Panc1 (cell line): ENCODE data around the gene ZMYND15. TPM values are rescaled to one million over a fixed set of nuclear protein-coding genes. Genes with fewer than 3 reads are reported as not detected.
"Not testable (repeated sequence)": the region's sequence is repeated elsewhere in the genome, so short reads cannot be mapped to it uniquely, and the experiment has no call there.

Experiments
- ATAC-seq: fragments of 200-7000 bp; cut with Tn5 transposase; 2 replicates; pipeline ENCODE4 v1.9.1; 2020; ENCODE audit warnings: mild to moderate bottlenecking, moderate library complexity
- BruUV-seq: library from RNA; stranded (reverse); fragments of 400-500 nt; replicated peaks from 2 replicates; lab custom pipeline; 2021; lab: Mats Ljungman, UMichigan
- CTCF ChIA-PET: fragments of 300-600 bp; sonication (Branson Sonifier 250); formaldehyde crosslinking; loops from one replicate; lab custom pipeline; 2022; ENCODE audit warnings: antibody characterized with exemption; lab: Charles Lee
- POLR2A ChIA-PET: fragments of 300-600 bp; sonication (Branson Sonifier 250); formaldehyde crosslinking; loops from one replicate; lab custom pipeline; 2022; ENCODE audit warnings: antibody characterized with exemption; lab: Charles Lee
- DNase-seq: peaks from one replicate; pipeline ENCODE4 v3.0.0-alpha.2; 2010; ENCODE audit warnings: low read depth, low spot score
- H3K27ac ChIP-seq: 2 replicates; pipeline ENCODE4 v1.5.1; 2011; ENCODE audit warnings: mild to moderate bottlenecking, low read length, inconsistent platforms
- H3K27me3 ChIP-seq: fragments of 200-500 bp; sonication (Bioruptor generic); 2 replicates; pipeline ENCODE4 v1.6.0; 2014; ENCODE audit warnings: low read length, inconsistent platforms; ENCODE audit not compliant: control insufficient read depth, insufficient read depth
- H3K36me3 ChIP-seq: fragments of 200-500 bp; sonication (Bioruptor generic); 2 replicates; pipeline ENCODE4 v1.5.1; 2014; ENCODE audit warnings: inconsistent platforms, mild to moderate bottlenecking, low read length, moderate library complexity; ENCODE audit not compliant: control insufficient read depth, insufficient read depth
- H3K4me1 ChIP-seq: 2 replicates; pipeline ENCODE4 v1.5.1; 2011; ENCODE audit warnings: inconsistent platforms, mild to moderate bottlenecking, low read length, moderate library complexity; ENCODE audit not compliant: control insufficient read depth, insufficient read depth
- H3K4me3 ChIP-seq, 2 experiments: 2 replicates each; pipeline ENCODE4 v1.5.1; 2011 to 2012; ENCODE audit warnings: low read depth in 2 of 2, low read length in 2 of 2, mild to moderate bottlenecking in 2 of 2, inconsistent platforms in 1 of 2, moderate library complexity in 1 of 2
- H3K9me3 ChIP-seq: fragments of 200-500 bp; sonication (Bioruptor generic); 2 replicates; pipeline ENCODE4 v1.5.1; 2014; ENCODE audit warnings: low read depth, mild to moderate bottlenecking, inconsistent platforms, low read length, moderate library complexity; ENCODE audit not compliant: control insufficient read depth, insufficient read depth
- POLR2AphosphoS5 ChIP-seq: IDR thresholded peaks from 2 replicates; pipeline ENCODE4 v1.6.1; 2012; ENCODE audit warnings: mild to moderate bottlenecking, low read depth, low read length, moderate library complexity
- SIN3A ChIP-seq: IDR thresholded peaks from 2 replicates; pipeline ENCODE4 v1.6.1; 2012; ENCODE audit warnings: low read depth, mild to moderate bottlenecking, low read length, moderate library complexity, borderline replicate concordance; ENCODE audit not compliant: insufficient read depth
- TCF7L2 ChIP-seq: IDR thresholded peaks from 2 replicates; pipeline ENCODE4 v1.6.1; 2011; ENCODE audit warnings: mild to moderate bottlenecking, low read depth, low read length, inconsistent platforms
- in situ Hi-C: cut with HindIII; loops from 2 replicates; pipeline ENCODE4 v1.10.0; 2016; ENCODE audit warnings: low sequenced_read_pairs, low pct_unique_long_range_greater_than_20kb
- intact Hi-C: fragments of 100-400 bp; cut with micrococcal nuclease; formaldehyde crosslinking; loops from one replicate; pipeline ENCODE4 v1.10.0; 2022; ENCODE audit not compliant: unreplicated experiment
- total RNA-seq: library from RNA; stranded (reverse); gene quantifications from one replicate; pipeline ENCODE4 v1.2.1, GENCODE V29; 2021; ENCODE audit not compliant: unreplicated experiment
- TF ChIP-seq, protein P1 (sequence below), 2 experiments: IDR thresholded peaks; 2 replicates each; pipeline ENCODE4 v1.6.1; 2011 to 2012; ENCODE audit warnings: low read depth in 2 of 2, control low read depth in 1 of 2, low read length in 1 of 2, mild to moderate bottlenecking in 1 of 2, moderate library complexity in 1 of 2; ENCODE audit not compliant: insufficient read depth in 1 of 2
- TF ChIP-seq, protein P2 (sequence below): fragments of 450-650 bp; IDR thresholded peaks from 2 replicates; pipeline ENCODE4 v1.5.1; 2017; ENCODE audit warnings: mild to moderate bottlenecking

ZMYND15 gene
- total RNA-seq, 1 experiment from 2014 or later, result 0.28 TPM

DNA sequence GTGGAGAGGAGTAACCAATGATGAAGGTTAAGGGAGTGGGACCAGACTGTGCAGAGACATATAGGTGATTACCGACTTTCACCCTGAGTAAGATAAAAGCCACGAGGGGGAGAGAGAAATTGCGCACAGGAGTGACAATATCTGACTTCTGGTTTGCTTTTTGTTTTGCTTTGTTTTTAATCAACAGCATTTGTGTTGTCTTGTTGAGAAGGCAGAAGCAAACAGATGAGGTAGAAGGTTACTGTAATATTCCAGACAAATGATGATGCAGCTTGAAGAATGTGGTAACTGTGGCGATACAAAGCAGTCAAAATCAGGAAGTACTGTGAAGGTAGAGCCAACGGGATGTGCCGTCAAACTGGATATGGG, 43.2 kb upstream of the ZMYND15 start:
- no TSS peak for BruUV-seq
- DNase-seq (no peak), ATAC-seq (no peak)
- peaks cover 1% of the 10 kb centered on the region; the same call in 1 of the 2 replicates for H3K4me1 ChIP-seq
- POLR2A ChIA-PET, result no interaction called here
- TF ChIP-seq, protein P1, sequence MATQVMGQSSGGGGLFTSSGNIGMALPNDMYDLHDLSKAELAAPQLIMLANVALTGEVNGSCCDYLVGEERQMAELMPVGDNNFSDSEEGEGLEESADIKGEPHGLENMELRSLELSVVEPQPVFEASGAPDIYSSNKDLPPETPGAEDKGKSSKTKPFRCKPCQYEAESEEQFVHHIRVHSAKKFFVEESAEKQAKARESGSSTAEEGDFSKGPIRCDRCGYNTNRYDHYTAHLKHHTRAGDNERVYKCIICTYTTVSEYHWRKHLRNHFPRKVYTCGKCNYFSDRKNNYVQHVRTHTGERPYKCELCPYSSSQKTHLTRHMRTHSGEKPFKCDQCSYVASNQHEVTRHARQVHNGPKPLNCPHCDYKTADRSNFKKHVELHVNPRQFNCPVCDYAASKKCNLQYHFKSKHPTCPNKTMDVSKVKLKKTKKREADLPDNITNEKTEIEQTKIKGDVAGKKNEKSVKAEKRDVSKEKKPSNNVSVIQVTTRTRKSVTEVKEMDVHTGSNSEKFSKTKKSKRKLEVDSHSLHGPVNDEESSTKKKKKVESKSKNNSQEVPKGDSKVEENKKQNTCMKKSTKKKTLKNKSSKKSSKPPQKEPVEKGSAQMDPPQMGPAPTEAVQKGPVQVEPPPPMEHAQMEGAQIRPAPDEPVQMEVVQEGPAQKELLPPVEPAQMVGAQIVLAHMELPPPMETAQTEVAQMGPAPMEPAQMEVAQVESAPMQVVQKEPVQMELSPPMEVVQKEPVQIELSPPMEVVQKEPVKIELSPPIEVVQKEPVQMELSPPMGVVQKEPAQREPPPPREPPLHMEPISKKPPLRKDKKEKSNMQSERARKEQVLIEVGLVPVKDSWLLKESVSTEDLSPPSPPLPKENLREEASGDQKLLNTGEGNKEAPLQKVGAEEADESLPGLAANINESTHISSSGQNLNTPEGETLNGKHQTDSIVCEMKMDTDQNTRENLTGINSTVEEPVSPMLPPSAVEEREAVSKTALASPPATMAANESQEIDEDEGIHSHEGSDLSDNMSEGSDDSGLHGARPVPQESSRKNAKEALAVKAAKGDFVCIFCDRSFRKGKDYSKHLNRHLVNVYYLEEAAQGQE (IDR thresholded peaks at IDR 0.05; ENCODE audit: insufficient read depth in 1 of 2, low read depth in 2 of 2, low read length in 1 of 2), result no peak
- TF ChIP-seq SIN3A (no peak), POLR2AphosphoS5 (no peak), TCF7L2 (no peak)
- TF ChIP-seq, protein P2, sequence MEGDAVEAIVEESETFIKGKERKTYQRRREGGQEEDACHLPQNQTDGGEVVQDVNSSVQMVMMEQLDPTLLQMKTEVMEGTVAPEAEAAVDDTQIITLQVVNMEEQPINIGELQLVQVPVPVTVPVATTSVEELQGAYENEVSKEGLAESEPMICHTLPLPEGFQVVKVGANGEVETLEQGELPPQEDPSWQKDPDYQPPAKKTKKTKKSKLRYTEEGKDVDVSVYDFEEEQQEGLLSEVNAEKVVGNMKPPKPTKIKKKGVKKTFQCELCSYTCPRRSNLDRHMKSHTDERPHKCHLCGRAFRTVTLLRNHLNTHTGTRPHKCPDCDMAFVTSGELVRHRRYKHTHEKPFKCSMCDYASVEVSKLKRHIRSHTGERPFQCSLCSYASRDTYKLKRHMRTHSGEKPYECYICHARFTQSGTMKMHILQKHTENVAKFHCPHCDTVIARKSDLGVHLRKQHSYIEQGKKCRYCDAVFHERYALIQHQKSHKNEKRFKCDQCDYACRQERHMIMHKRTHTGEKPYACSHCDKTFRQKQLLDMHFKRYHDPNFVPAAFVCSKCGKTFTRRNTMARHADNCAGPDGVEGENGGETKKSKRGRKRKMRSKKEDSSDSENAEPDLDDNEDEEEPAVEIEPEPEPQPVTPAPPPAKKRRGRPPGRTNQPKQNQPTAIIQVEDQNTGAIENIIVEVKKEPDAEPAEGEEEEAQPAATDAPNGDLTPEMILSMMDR, result no peak
- H3K9me3 ChIP-seq, result no peaks in the 10 kb centered on the region
- no peaks in the 10 kb centered on the region for H3K36me3 ChIP-seq
- H3K4me3 ChIP-seq, result no peak overlapping the region
- no peak overlapping the region for H3K27ac ChIP-seq
- CTCF ChIA-PET, result no interaction called here
- in situ Hi-C loops, result no loop called here
- intact Hi-C loops, result no loop called here
- no peaks in the 10 kb centered on the region for H3K27me3 ChIP-seq

DNA sequence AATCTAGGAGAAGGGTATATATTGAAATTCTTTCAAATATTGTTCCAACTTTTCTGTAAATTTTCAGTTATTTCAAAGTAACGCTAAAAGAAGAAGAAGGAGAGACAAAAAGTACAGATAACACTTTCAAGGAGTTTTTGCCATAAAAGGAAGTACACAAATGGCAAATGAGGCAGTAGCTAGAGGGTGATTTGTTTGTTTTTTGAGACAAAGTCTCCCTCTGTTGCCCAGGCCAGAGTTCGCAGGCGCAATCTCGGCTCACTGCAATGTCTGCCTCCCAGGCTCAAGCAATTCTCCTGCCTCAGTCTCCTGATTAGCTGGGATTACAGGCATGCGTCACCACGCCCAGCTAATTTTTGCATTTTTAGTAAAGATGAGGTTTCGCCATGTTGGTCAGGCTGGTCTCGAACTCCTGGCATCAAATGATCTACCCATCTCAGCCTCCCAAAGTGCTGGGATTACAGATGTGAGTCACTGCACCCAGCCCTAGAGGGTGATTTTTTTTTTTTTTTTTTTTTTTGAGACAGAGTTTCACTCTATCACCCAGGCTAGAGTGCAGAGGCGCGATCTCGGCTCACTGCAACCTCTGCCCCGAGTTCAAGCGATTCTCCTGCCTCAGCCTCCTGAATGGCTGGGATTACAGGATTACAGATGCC, 40.1 kb upstream of the ZMYND15 start:
- in situ Hi-C loops, BruUV-seq, ATAC-seq: not testable (repeated sequence)

DNA sequence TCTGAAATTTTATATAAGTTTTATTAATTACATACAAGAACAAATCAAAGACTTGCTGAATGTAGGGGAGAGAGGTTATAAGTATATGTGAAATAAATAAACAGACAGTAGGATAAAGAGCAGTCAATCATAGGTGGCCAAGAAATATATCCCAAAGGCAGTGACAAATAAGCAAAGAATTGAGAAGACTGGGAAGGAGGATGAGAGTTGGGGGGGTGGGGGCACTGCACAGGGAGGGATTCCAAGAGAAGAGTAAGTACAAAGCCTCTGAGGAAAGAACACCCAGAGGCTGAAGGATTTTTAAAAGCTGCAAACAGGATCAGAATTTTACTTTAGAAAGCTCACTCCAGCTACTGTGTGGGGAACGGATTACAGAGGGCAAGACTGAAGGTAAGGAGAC, 38.5 kb upstream of the ZMYND15 start:
- Histone ChIP-seq H3K27ac (no peak overlapping the region), H3K4me3 (no peak overlapping the region), H3K9me3 (no peaks in the 10 kb centered on the region), H3K4me1 (peaks cover 6% of the 10 kb centered on the region; the same call in 1 of the 2 replicates), H3K27me3 (no peaks in the 10 kb centered on the region), H3K36me3 (peaks cover 6% of the 10 kb centered on the region; the same call in 1 of the 2 replicates)
- intact Hi-C loops, result no loop called here
- no TSS peak for BruUV-seq
- ATAC-seq (no peak), DNase-seq (no peak)
- POLR2A ChIA-PET, result no interaction called here
- TF ChIP-seq, protein P2, result no peak
- TF ChIP-seq SIN3A (no peak), TCF7L2 (no peak), POLR2AphosphoS5 (no peak)
- TF ChIP-seq, protein P1 (IDR thresholded peaks at IDR 0.05; ENCODE audit: insufficient read depth in 1 of 2, low read depth in 2 of 2, low read length in 1 of 2), result no peak
- CTCF ChIA-PET, result interaction anchor here (0.6 to 0.7 kb wide), 3 partner anchors 11 to 98 kb away, joined by 3 to 5 read pairs (median 3); no protein-coding TSS in a partner anchor
- in situ Hi-C loops, result no loop called here

More for the DNA sequence above, 40.1 kb upstream of the ZMYND15 start:
- CTCF ChIA-PET, POLR2A ChIA-PET, intact Hi-C loops, H3K4me1 ChIP-seq, H3K27ac ChIP-seq, H3K9me3 ChIP-seq, DNase-seq, H3K27me3 ChIP-seq, H3K4me3 ChIP-seq, H3K36me3 ChIP-seq: not testable (repeated sequence)
